Mucosa of descending colon (tissue), 3 donors: ENCODE results near the gene TPPP. TPM values are rescaled to one million over a fixed set of nuclear protein-coding genes. Genes with fewer than 3 reads are reported as not detected.

ENCODE experiments used
- ATAC-seq: fragments of 200-7000 bp; cut with Tn5 transposase; one replicate; pipeline ENCODE4 v1.9.1; 2020; ENCODE audit warnings: mild to moderate bottlenecking, moderate library complexity
- DNase-seq, 3 donors: peaks; one replicate each; pipeline ENCODE4 v3.0.0-alpha.2; 2020
- H3K36me3 ChIP-seq: fragments of 200-600 bp; one replicate; pipeline ENCODE4 v1.8.0; 2021; ENCODE audit warnings: low read depth, mild to moderate bottlenecking
- H3K4me1 ChIP-seq: fragments of 200-600 bp; one replicate; pipeline ENCODE4 v1.8.0; 2021; ENCODE audit warnings: low read depth, mild to moderate bottlenecking
- H3K4me3 ChIP-seq: fragments of 200-600 bp; one replicate; pipeline ENCODE4 v1.8.0; 2021; ENCODE audit warnings: mild to moderate bottlenecking
- H3K9me3 ChIP-seq: fragments of 200-600 bp; one replicate; pipeline ENCODE4 v1.8.0; 2021; ENCODE audit warnings: mild to moderate bottlenecking
- CTCF ChIP-seq: fragments of 200-600 bp; IDR thresholded peaks from one replicate; pipeline ENCODE4 v1.8.0; 2022; ENCODE audit warnings: antibody characterized with exemption, mild to moderate bottlenecking
- intact Hi-C, 2 donors: fragments of 100-400 bp; cut with DNase I in 1 of 2; cut with micrococcal nuclease in 1 of 2; formaldehyde crosslinking; loops; one replicate each; pipeline versions ENCODE4 v1.11.0 to v1.11.1; 2022; cut with DNase I, micrococcal nuclease
- total RNA-seq, 3 donors: library from RNA; stranded (reverse); fragmentation: NEBNext Ultra II Directional in 2 of 3; extraction: Animal tissue kit (Norgen Biotek cat#: 25700) in 2 of 3; gene quantifications; one replicate each; pipeline versions ENCODE4 v1.2.1 to v1.2.4, GENCODE V29; 2021 to 2023
- donor health status: DM: no; HTN: no; CAD: no; lungs with moderate emphysema.
- donor health status: DM: no; HTN: no; CAD: no.
- donor health status: DM: no; HTN: yes; CAD: no.

Gene TPPP
- total RNA-seq, 3 donors from 2014 or later, result 2.2 to 18.1 (median 2.2) TPM

GRCh38 chr5:657570-657969, 35.6 kb downstream of the TPPP start:
- no peak for TF ChIP-seq CTCF
- intact Hi-C loops, result no loop called here
- Histone ChIP-seq H3K36me3 (no peaks in the 10 kb centered on the region), H3K4me1 (no peaks in the 10 kb centered on the region), H3K4me3 (no peak overlapping the region), H3K9me3 (no peaks in the 10 kb centered on the region)
- no peak for ATAC-seq
- DNase-seq, result no peak

GRCh38 chr5:655406-655805, 37.7 kb downstream of the TPPP start:
- ATAC-seq (no peak), DNase-seq (peak in 1 of 3 donors; percentile 14)
- intact Hi-C loops, result no loop called here
- no peak for TF ChIP-seq CTCF
- Histone ChIP-seq H3K4me3 (no peak overlapping the region), H3K36me3 (no peaks in the 10 kb centered on the region), H3K4me1 (no peaks in the 10 kb centered on the region), H3K9me3 (no peaks in the 10 kb centered on the region)

GRCh38 chr5:654071-654778, 38.9 kb downstream of the TPPP start:
- no peaks in the 10 kb centered on the region for H3K36me3 ChIP-seq
- H3K4me3 ChIP-seq, result no peak overlapping the region
- H3K9me3 ChIP-seq, result no peaks in the 10 kb centered on the region
- DNase-seq (peak in 1 of 3 donors; percentile 18), ATAC-seq (no peak)
- intact Hi-C loops, result no loop called here
- TF ChIP-seq CTCF, result no peak
- H3K4me1 ChIP-seq, result no peaks in the 10 kb centered on the region

- intact Hi-C loops, result no loop called here
- Histone ChIP-seq H3K4me1 (no peaks in the 10 kb centered on the region), H3K36me3 (no peaks in the 10 kb centered on the region), H3K4me3 (no peak overlapping the region), H3K9me3 (no peaks in the 10 kb centered on the region)
- ATAC-seq (peak; percentile 59), DNase-seq (peak in 2 of 3 donors; percentile 29 to 50)
- no peak for TF ChIP-seq CTCF
Observed at GRCh38 chr5:652773-653350, 40.3 kb downstream of the TPPP start.

- Histone ChIP-seq H3K4me1 (no peaks in the 10 kb centered on the region), H3K36me3 (no peaks in the 10 kb centered on the region), H3K4me3 (no peak overlapping the region), H3K9me3 (no peaks in the 10 kb centered on the region)
- DNase-seq (peak in 1 of 3 donors; percentile 34), ATAC-seq (no peak)
- no peak for TF ChIP-seq CTCF
- intact Hi-C loops, result no loop called here
Observed at GRCh38 chr5:652023-652515, 41.1 kb downstream of the TPPP start.
